GM12891 (cell line): ENCODE measurements around the gene ITGA4.

Experiments used
- POLR2A ChIP-seq: IDR thresholded peaks from 2 replicates; pipeline ENCODE4 v1.6.1; 2011; ENCODE audit warnings: low read depth, low read length, control low read depth
- POLR2AphosphoS5 ChIP-seq: IDR thresholded peaks from 2 replicates; pipeline ENCODE4 v1.6.1; 2011; ENCODE audit warnings: low read depth, low read length, control low read depth
- TAF1 ChIP-seq: IDR thresholded peaks from 2 replicates; pipeline ENCODE4 v1.6.1; 2011; ENCODE audit warnings: low read depth, low read length, control low read depth

DNA sequence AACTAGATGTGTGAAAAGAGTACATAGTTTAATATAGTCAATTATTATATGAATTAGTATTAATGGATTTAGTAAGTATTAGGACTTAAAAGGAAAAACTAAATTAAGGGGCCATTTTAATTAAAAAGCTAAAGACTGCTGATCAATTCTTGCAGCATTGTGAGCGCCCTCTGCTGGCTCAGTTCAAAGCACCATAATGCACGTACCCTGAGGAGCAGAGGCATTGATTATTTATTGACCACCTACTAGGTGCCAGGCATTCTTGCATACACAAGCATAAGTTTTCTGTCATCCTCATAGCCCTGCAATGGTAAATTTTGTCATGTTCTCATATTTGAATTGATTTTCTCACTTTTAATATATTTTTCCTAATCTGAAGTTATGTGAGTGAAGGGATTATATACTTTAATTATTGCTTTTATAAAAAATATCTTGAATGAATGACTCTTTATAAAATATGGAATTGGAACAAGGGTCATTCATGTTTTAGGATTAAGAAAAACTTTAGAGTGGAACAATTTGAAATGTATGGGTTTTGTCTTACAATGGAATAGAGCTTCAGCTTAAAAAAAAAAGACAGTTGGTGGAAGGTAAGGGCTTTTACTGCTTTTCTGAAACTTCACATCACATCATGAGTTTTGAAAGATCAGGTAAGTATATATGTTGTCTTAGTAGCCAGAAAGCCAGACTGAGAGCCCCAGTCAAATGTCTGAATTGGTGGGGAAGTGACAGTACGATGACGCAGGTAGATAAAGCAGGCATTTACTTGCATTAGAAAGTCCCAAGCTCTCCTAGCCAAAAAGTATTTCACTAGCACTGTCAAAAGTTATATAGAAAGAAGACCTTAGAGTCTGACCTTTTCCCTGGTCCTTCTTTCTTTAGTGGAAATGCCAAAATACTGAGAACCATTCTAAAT, 9.7 kb downstream of the ITGA4 start:
- TF ChIP-seq POLR2A, result no peak
- no peak for TF ChIP-seq POLR2AphosphoS5
- no peak for TF ChIP-seq TAF1
